Measurements from ENCODE around the gene ANKMY2.

DNA sequence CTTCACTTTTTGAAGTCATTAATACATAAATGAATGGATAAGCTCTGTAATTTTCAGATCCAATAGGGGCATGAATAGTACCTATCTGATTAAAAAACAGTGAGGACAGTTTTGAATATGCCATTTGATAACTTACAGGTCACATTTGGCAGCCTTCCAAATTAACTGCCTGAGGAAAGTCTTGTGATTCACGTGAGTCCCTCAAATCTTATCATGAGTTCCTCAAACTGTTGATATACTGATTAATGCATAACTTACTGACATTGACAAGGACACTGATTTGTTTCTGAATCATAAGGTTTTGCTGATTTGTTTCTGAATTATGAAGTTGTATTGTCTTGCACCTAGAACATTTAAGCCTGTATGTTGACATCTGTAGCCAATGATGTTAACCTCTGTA, 55.1 kb downstream of the ANKMY2 start:
- TF ChIP-seq EZH2 (IDR thresholded peaks at IDR 0.05; ENCODE audit: borderline replicate concordance, insufficient read depth, low read length, poor library complexity, severe bottlenecking) (no peak), TAF1 (IDR thresholded peaks at IDR 0.05; ENCODE audit: low read depth) (no peak), POLR2AphosphoS5 (IDR thresholded peaks at IDR 0.05) (no peak), SMC3 (conservative IDR thresholded peaks at IDR 0.05; ENCODE audit: poor library complexity) (no peak), RAD21 (conservative IDR thresholded peaks at IDR 0.05) (no peak)
- TF ChIP-seq, protein P1, sequence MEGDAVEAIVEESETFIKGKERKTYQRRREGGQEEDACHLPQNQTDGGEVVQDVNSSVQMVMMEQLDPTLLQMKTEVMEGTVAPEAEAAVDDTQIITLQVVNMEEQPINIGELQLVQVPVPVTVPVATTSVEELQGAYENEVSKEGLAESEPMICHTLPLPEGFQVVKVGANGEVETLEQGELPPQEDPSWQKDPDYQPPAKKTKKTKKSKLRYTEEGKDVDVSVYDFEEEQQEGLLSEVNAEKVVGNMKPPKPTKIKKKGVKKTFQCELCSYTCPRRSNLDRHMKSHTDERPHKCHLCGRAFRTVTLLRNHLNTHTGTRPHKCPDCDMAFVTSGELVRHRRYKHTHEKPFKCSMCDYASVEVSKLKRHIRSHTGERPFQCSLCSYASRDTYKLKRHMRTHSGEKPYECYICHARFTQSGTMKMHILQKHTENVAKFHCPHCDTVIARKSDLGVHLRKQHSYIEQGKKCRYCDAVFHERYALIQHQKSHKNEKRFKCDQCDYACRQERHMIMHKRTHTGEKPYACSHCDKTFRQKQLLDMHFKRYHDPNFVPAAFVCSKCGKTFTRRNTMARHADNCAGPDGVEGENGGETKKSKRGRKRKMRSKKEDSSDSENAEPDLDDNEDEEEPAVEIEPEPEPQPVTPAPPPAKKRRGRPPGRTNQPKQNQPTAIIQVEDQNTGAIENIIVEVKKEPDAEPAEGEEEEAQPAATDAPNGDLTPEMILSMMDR (IDR thresholded peaks at IDR 0.05; ENCODE audit: poor library complexity, severe bottlenecking): no peak
- TF ChIP-seq, protein P2, sequence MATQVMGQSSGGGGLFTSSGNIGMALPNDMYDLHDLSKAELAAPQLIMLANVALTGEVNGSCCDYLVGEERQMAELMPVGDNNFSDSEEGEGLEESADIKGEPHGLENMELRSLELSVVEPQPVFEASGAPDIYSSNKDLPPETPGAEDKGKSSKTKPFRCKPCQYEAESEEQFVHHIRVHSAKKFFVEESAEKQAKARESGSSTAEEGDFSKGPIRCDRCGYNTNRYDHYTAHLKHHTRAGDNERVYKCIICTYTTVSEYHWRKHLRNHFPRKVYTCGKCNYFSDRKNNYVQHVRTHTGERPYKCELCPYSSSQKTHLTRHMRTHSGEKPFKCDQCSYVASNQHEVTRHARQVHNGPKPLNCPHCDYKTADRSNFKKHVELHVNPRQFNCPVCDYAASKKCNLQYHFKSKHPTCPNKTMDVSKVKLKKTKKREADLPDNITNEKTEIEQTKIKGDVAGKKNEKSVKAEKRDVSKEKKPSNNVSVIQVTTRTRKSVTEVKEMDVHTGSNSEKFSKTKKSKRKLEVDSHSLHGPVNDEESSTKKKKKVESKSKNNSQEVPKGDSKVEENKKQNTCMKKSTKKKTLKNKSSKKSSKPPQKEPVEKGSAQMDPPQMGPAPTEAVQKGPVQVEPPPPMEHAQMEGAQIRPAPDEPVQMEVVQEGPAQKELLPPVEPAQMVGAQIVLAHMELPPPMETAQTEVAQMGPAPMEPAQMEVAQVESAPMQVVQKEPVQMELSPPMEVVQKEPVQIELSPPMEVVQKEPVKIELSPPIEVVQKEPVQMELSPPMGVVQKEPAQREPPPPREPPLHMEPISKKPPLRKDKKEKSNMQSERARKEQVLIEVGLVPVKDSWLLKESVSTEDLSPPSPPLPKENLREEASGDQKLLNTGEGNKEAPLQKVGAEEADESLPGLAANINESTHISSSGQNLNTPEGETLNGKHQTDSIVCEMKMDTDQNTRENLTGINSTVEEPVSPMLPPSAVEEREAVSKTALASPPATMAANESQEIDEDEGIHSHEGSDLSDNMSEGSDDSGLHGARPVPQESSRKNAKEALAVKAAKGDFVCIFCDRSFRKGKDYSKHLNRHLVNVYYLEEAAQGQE (IDR thresholded peaks at IDR 0.05; ENCODE audit: borderline replicate concordance): no peak
